GM19099 (cell line): ENCODE data around the gene TMTC1.

Source experiments
- POLR2A ChIP-seq: IDR thresholded peaks from 3 replicates; pipeline ENCODE4 v1.6.1; 2011; ENCODE audit warnings: low read depth; ENCODE audit not compliant: insufficient read length; ENCODE audit errors: extremely low read depth

Gene TMTC1

DNA sequence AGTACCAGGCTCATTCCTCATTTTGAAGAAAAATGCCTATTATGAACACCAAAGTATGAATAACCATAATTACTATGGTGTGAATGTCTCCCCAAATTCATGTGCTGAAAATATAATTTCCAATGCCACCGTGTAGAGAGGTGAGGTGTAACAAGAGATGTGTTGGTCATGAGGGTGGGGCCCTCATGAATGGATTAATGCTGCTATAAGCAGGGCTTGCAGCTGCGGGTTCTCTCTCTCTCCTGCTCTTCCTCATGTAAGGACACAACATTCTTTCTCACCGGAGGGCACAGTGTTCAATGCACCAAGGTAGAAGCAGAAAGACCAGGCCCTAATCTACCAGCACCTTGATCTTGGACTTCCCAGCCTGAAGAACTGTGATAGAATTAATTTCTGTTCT lies 70.0 kb downstream of the TMTC1 start:
- TF ChIP-seq POLR2A = no peak

DNA sequence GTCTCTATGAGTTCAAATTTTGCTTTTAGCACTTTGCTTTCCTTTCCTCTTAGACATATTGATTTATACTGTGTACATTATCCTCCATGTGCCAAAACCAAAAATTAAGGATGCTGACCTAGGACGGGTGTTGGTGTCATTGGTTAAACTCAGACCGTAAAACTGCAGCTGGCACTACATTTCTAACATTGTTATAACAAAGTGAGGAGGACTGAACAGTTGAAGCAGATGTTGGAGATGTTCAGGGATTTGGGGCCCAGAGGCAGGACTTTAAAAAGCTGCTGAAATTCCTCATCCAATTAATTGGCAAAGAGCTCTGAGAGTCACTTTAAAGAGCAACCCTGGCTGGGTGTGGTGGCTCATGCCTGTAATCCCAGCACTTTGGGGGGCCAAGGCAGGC lies 72.4 kb downstream of the TMTC1 start:
- TF ChIP-seq POLR2A = no peak

DNA sequence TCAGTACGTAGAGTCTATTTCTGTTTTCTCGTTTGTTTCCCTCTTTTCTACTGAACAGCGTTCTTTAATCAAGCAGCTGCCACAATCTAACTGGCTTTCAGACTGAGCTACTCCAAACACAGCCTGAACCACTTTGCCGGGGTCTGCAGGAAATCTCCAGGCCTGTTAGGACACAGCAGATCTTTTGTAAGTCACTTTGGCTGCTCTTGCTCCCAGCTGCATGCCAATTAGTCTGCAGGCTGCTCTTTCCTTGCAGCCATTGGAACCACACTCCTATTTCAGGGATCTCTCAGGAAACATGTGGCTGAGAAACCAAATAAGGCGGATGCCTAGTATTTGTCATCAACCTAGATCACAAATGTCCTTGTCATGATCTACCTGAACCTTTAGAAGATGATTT lies 73.6 kb downstream of the TMTC1 start:
- no peak for TF ChIP-seq POLR2A

DNA sequence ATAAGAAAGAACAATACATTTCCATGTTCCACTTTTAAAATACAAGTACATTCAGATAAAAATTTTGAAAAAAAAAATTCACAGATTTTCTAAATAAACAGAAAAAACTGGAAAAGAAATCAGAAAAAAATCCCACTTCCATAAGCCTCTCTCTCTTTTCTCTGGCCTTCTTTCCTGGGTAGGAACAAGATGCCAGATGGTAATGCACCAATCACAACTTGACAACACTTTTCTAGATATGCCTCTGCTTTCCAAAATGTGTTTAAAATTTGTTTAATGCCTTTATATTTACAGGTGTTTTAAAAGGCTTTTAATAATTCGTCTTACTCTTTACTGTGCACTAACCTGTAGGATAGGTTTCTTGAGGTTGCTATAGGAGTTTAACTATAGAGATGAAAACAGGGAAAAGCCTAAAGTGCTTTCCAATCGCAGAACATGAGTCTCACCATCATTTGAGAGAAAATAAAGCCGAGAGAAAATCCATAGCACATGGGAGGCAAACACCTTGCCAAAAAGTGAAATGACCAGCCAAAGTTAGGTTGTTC lies 74.2 kb downstream of the TMTC1 start:
- TF ChIP-seq POLR2A = no peak

DNA sequence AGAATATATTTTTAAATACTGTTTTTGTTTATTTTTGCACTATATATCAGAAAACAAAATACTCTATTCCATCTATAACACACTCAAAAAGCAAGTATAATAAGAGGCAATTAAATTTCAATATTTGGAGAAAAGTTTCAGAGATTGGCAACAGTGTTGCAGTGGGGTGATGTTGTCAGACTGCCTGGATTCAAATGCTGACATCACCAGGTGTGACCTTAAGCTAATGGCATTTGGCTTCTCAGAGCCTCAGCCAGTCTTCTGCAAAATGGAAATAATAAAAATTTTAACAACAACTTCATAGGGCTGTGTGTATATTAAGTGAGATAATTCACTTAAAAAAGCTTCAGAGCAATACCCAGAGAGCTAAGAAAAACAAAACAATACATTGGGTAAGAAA lies 74.7 kb downstream of the TMTC1 start:
- TF ChIP-seq POLR2A = no peak

DNA sequence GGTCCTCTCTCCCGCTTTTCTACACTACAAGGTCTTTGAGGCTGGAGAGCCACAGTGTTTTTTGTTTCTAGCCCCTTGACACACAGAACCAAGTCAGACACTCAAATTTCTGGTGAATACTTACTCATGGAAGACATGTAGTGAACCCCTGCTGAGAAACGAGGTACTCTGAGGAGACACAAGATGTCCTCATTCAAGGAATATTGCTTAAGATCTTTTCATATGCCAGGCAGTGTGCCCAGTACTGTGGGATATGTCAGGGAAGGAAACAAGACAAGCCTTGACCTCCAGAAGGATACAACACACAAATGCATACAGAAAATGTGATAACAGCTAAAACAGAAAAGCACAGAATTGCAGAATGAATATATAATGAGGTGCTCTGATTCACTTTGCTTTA lies 75.9 kb downstream of the TMTC1 start:
- no peak for TF ChIP-seq POLR2A

DNA sequence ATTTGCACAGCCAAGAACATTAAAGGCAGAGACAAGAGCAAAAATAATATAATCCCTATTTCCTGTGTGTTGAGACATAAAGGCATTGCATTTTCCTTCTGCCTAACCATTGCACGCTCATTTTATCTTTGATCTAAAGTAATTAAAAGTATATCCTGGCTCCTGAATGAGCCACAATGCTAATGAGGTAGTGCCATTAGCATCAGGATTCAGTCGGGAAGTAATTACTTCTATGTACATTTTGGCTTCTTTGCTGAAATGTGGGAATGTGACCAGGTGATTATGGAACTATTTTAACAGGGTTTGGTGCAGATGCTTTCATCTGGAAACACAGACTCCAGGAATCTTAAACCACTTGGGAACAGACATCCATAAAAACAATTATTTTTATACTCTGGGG lies 77.4 kb downstream of the TMTC1 start:
- no peak for TF ChIP-seq POLR2A

DNA sequence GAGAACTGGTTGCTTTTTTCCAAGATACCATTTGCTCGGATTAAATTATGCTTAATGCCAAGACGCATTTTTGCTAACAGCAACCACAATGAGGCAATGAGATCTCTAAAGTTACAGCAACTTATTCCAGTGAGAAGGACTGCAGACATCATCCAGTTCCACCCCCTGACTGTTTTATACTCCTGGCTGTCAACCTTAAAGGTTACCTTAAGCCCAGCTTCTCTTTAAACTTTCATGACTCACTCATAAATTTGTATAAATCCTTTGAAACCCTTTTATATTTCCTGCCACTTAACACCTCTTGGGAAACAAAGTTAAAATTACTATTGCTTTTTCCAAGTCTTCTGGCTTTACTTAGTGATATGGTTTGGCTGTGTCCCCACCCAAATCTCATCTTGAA lies 80.2 kb downstream of the TMTC1 start:
- no peak for TF ChIP-seq POLR2A

DNA sequence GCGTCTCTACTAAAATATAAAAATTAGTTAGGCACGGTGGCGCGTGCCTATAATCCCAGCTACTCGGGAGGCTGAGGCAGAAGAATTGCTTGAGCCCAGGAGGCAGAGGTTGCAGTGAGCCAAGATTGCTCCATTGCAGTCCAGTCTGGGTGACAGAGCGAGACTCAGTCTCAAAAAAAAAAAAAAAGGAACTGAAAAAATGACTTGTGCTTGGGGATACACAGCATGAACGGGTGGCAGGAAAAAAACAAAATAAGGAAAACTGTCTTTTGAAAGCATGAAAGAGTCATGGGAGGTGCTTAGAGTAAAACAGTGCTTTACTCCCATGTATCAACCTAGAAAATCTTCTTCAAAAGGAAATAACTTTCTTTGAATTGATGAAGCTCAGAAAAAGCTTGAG lies 80.8 kb downstream of the TMTC1 start:
- TF ChIP-seq POLR2A = no peak

DNA sequence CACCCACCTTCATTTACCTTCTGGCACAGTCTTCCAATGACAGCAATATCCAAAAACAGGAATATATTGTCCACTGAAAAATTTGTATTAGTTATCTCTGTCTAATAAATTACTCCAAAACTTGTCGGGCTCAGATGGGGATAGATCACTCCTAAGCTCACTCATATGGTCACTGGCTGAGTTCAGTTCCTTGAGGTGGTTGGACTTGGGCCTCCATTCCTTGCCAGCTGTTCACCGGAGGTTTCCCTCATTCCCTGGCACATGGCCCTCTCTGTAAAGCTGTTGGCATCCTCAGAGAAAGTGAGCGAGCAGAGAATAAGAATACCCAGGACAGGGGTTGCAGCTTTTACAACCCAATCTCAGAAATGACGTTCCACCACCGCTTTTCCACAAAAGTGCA lies 81.5 kb downstream of the TMTC1 start:
- no peak for TF ChIP-seq POLR2A

DNA sequence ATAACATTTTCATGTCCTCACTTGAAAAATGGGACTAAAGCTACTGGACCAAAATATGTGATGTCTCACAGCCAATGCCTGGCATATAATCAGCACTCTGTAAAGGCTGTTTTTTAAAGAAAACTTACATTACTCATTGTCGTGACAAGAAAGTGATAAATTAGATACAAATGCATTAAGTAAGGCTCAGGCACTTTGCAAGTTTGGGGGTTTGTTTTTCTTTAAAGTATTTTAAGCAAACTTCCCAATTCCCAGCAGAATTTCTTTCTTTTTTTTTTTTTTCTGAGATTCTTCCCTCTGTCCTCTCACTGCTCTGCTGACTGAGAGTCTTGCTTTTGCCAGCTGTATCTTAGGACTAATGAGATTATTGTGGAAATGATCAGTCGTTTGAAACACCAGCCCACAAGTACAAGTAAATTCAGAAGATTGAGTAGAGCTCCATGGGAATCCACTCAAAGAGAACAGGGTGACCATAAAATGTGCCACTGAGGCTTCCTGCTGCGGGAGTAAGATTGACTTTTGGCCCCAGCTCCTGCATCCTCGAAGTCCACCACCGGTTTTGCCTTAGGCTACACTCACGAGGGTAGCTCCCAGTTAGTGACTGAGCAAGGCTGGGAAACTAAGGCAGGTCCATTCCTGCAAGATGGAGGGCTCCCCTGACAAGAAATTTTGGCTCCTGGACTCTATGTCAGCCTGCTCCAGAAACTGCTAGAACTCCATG lies 82.8 kb downstream of the TMTC1 start:
- TF ChIP-seq POLR2A = no peak

DNA sequence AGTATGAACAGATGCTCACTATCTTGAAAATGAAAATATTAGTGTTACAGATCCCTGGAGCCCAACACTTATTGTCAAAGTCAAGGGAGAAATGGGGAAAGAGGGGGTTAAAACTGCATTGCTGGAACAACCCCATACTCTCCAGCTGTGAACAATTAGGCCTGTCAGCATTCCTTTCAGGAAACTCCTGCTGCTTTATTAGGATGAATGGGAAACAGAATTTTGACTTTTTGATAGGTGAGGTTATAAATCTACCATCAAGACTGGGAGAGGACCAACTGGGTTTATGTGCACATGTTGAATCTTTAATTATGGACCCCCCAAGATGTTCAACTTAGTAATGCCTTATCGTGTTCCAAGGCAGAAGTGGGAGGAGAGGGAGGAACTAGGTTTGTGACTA lies 85.0 kb downstream of the TMTC1 start:
- no peak for TF ChIP-seq POLR2A

DNA sequence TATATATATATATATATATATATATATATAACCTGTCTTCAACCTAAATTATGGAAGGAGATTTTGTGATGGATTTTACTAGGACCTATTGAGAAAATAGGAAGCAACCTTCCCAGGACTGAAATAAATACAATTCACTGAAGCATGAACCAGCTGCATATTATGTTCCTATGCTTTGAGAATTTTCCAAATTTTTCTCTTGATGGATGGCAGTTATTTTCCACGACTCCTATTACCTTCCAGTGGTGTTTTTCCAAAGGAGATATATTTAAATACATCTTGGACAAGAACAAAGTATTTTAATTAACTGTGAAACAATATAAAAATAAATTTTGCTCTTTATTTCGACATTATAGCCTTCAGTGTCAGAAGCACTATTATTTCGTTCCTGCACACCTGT lies 87.9 kb downstream of the TMTC1 start:
- TF ChIP-seq POLR2A = no peak

DNA sequence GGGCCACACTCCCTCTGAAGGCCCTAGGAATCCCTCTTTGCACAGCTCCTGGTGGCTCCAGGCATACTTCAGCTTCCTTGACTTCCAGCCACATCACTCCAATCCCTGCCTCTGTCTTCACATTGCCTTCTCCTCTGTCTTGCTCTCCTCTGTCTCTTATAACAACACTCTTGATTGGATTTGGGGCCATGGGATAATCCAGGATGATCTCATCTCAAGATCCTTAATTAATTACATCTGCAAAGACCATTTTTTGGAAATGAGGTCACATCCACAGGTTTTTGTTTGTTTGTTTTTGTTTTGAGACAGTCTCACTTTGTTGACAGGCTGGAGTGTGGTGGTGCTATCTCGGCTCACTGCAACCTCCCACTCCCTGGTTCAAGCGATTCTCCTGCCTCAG lies 88.7 kb downstream of the TMTC1 start:
- TF ChIP-seq POLR2A = no peak

DNA sequence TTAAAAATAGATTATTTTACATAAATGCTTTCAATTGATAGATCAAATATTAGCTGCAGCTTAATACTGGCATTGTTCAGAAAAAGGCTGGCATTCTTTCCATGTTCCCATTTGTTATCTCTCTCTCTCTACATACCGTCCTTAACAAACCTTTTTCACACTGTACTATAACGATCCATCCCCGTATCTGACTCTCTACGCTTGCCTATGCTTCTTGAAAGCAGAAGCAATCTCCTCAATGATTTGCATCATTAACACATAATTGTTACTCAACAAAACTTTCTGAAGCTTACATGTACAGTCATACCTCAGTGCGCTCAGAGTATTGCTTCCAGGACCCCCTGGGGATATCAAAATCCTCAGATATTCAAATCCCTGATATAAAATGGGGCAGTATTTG lies 89.7 kb downstream of the TMTC1 start:
- no peak for TF ChIP-seq POLR2A

DNA sequence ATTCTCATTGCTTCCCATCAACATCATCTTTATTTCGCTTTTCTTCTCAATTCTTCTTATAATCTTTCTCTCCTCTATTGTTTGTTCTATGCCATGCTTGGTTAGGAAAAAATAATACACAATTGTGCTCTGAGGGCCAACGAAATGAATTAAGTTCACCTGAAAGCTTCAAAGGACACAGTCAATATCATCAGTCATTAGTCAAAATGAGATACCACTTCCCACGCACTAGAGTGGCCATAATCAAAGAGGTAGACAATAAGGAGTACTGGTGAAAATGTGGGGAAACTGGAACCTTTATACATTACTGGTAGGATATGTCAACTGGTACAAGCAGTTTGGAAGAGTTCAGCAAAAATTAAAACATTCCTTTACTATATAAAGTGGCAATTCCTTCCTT lies 91.5 kb downstream of the TMTC1 start:
- TF ChIP-seq POLR2A = no peak

DNA sequence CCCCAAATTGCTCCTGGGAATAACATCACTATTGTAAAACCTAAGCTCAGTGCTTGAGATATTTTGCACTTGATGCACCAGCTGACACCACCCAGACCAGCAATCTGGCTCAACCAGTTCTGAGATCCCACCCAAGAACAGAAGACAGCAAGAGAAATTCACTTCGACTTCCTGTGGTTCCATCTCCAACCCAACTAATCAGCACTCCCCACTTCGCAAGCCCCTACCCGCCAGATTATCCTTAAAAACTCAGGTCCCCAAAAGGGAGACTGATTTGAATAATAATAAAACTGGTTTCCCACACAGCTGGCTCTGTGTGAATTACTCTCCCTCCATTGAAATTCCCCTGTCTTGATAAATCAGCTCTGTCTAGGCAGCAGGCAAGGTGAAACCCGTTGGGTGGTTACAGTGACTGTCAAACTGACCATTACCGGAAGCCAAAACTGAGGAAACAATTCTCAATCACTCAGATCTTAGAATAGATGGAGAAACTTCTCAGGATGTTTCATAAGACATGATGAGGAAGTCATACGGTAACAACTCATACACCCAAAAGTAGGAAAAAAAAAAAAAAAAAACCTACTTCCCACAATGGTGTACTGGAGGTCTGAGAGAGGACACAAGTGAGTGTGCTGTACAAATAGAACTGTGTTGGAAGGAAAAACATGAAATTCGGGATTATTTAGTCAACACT lies 92.4 kb downstream of the TMTC1 start:
- TF ChIP-seq POLR2A = no peak

DNA sequence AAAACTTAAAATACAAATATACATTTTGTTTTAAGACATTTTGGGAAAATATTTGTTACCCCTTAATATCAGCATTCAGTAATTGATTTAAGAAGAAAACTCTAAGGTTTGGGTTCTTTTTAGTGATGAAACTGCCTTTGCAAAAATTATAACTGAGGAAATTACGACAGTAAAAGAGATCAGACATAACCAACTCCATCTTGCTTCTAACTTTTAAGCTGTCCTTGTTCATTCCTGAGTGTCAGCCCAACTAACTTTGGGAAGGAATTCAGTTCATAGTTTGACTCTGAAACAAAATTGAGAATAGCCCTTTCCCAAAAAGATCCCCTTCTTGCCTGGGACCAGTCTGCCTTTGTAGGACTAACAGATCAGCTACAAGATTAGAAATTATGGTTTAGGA lies 93.0 kb downstream of the TMTC1 start:
- no peak for TF ChIP-seq POLR2A
